HG03039 (cell line): ENCODE data around the gene SARDH.
"Not testable (repeated sequence)": the region's sequence is repeated elsewhere in the genome, so short reads cannot be mapped to it uniquely, and the experiment has no call there.

Experiments
- ATAC-seq: cut with Tn5 transposase; IDR thresholded peaks from one replicate; pipeline ENCODE4 v1.9.1; 2021; ENCODE audit warnings: mild to moderate bottlenecking, moderate library complexity; ENCODE audit not compliant: unreplicated experiment

Gene SARDH

GRCh38 chr9:133635533-133636531 is 102.3 kb downstream of the SARDH start, which contains the start of gene DBH:
TSS of gene DBH (plus strand) at chr9:133636363. CDS start at chr9:133636372, 9 bp downstream.
- no peak for ATAC-seq

GRCh38 chr9:133635098-133635497 is 103.1 kb downstream of the SARDH start:
- ATAC-seq = no peak

- ATAC-seq = no peak
These were observed 104.0 kb downstream of the SARDH start for GRCh38 chr9:133634081-133634691.

- ATAC-seq = no peak
These were observed 104.5 kb downstream of the SARDH start for GRCh38 chr9:133633681-133634080.

- ATAC-seq = no peak
These were observed 105.1 kb downstream of the SARDH start for GRCh38 chr9:133632806-133633680.

- no peak for ATAC-seq
These were observed 107.0 kb downstream of the SARDH start for GRCh38 chr9:133631111-133631510.

GRCh38 chr9:133629221-133630110 is 108.7 kb downstream of the SARDH start:
- ATAC-seq = no peak

GRCh38 chr9:133628766-133629165 is 109.4 kb downstream of the SARDH start:
- ATAC-seq = no peak

GRCh38 chr9:133627341-133627740 is 110.8 kb downstream of the SARDH start:
- no peak for ATAC-seq

GRCh38 chr9:133626008-133626407 is 112.1 kb downstream of the SARDH start:
- not testable (repeated sequence) for ATAC-seq

GRCh38 chr9:133622555-133622954 is 115.6 kb downstream of the SARDH start:
- no peak for ATAC-seq

- no peak for ATAC-seq
These were observed 116.4 kb downstream of the SARDH start for GRCh38 chr9:133621725-133622267.

GRCh38 chr9:133619791-133620190 is 118.4 kb downstream of the SARDH start:
- no peak for ATAC-seq

GRCh38 chr9:133618726-133619125 is 119.4 kb downstream of the SARDH start:
- no peak for ATAC-seq

- ATAC-seq = no peak
These were observed 121.3 kb downstream of the SARDH start for GRCh38 chr9:133616643-133617405.

GRCh38 chr9:133615606-133616188 is 122.5 kb downstream of the SARDH start:
- no peak for ATAC-seq

GRCh38 chr9:133615186-133615585 is 123.0 kb downstream of the SARDH start:
- no peak for ATAC-seq

GRCh38 chr9:133614678-133615077 is 123.5 kb downstream of the SARDH start:
- no peak for ATAC-seq

- no peak for ATAC-seq
These were observed 124.1 kb downstream of the SARDH start for GRCh38 chr9:133614056-133614455.
